WTC11 (cell line): Measurements from ENCODE around the gene CD86.
"Not testable (repeated sequence)": the region's sequence is repeated elsewhere in the genome, so short reads cannot be mapped to it uniquely, and the experiment has no call there.

Source experiments
- CTCF ChIP-seq: fragments of 200-600 bp; IDR thresholded peaks from 2 replicates; pipeline ENCODE4 v1.8.0; 2022; ENCODE audit warnings: antibody characterized with exemption
- USF2 ChIP-seq: sonication (generic); formaldehyde crosslinking; IDR thresholded peaks from 2 replicates; pipeline ENCODE4 v1.8.1; 2023; ENCODE audit warnings: mild to moderate bottlenecking, missing genetic modification reagents, moderate library complexity
- ZBTB43 ChIP-seq: sonication (generic); formaldehyde crosslinking; IDR thresholded peaks from 2 replicates; pipeline ENCODE4 v1.8.1; 2023; ENCODE audit warnings: mild to moderate bottlenecking, missing genetic modification reagents

- TF ChIP-seq CTCF; ZBTB43 (CRISPR knock-in tag); USF2: not testable (repeated sequence)
Measured at GRCh38 chr3:122164983-122165382, 109.8 kb downstream of the CD86 start.
